SK-N-SH (cell line): ENCODE measurements around the gene SPECC1L. TPM values are rescaled to one million over a fixed set of nuclear protein-coding genes. Genes with fewer than 3 reads are reported as not detected.

Experiments used
- CTCF ChIA-PET: fragments of 300-600, 350-600 bp; formaldehyde crosslinking; extraction: SDS; loops from one replicate; lab custom pipeline; 2021; lab: Yijun Ruan, JAX
- POLR2A ChIA-PET: fragments of 350-600 bp; sonication (Branson Sonifier 250); formaldehyde crosslinking; extraction: SDS; loops from one replicate; lab custom pipeline; 2020; ENCODE audit warnings: antibody characterized with exemption, inconsistent platforms; lab: Yijun Ruan, JAX
- DNase-seq: peaks from one replicate; pipeline ENCODE4 v3.0.0; 2012
- H2AFZ ChIP-seq: fragments of 200-600 bp; sonication (generic); 2 replicates; pipeline ENCODE4 v1.8.1; 2016; ENCODE audit warnings: antibody characterized with exemption, mild to moderate bottlenecking, low read depth
- H3F3A ChIP-seq: fragments of 200-600 bp; sonication (generic); replicated peaks from 2 replicates; pipeline ENCODE3; 2016; ENCODE audit warnings: antibody characterized with exemption, mild to moderate bottlenecking; ENCODE audit not compliant: insufficient read depth
- H3K27ac ChIP-seq, 2 experiments: fragments of 200-500 bp in 1 of 2; fragments of 200-600 bp in 1 of 2; sonication (Bioruptor generic) in 1 of 2; sonication (generic), shearing (Covaris generic) in 1 of 2; 2 replicates each; pipeline versions ENCODE4 v1.5.1 to v1.6.1; 2014 to 2016; ENCODE audit warnings: low read depth in 2 of 2, inconsistent platforms in 1 of 2, low read length in 1 of 2, mild to moderate bottlenecking in 1 of 2, mixed read lengths in 1 of 2
- H3K27me3 ChIP-seq: fragments of 200-600 bp; sonication (generic), shearing (Covaris generic); 2 replicates; pipeline ENCODE4 v1.6.1; 2016; ENCODE audit warnings: mixed run types; ENCODE audit not compliant: insufficient read depth
- H3K36me3 ChIP-seq, 2 experiments: fragments of 200-500 bp in 1 of 2; fragments of 200-600 bp in 1 of 2; sonication (Bioruptor generic) in 1 of 2; sonication (generic) in 1 of 2; replicated peaks in 1 of 2; 2 replicates each; pipeline versions ENCODE3 to v1.5.1; 2014 to 2016; ENCODE audit warnings: low read length in 1 of 2, mild to moderate bottlenecking in 1 of 2; ENCODE audit not compliant: insufficient read depth in 2 of 2, control insufficient read depth in 1 of 2
- H3K4me1 ChIP-seq, 2 experiments: fragments of 200-500 bp in 1 of 2; fragments of 200-600 bp in 1 of 2; sonication (Bioruptor generic) in 1 of 2; sonication (generic), shearing (Covaris generic) in 1 of 2; 2 replicates each; pipeline versions ENCODE4 v1.5.1 to v1.6.1; 2014 to 2016; ENCODE audit warnings: low read depth in 1 of 2, low read length in 1 of 2, mixed run types in 1 of 2; ENCODE audit not compliant: insufficient read depth in 2 of 2, control insufficient read depth in 1 of 2
- H3K4me2 ChIP-seq: fragments of 200-600 bp; sonication (generic), shearing (Covaris generic); 2 replicates; pipeline ENCODE4 v1.6.1; 2017; ENCODE audit warnings: mixed run types
- H3K4me3 ChIP-seq, 2 experiments: fragments of 200-500 bp in 1 of 2; fragments of 200-600 bp in 1 of 2; sonication (Bioruptor generic) in 1 of 2; sonication (generic), shearing (Covaris generic) in 1 of 2; 2 replicates each; pipeline versions ENCODE4 v1.5.1 to v1.8.1; 2014 to 2016; ENCODE audit warnings: low read depth in 2 of 2, inconsistent platforms in 1 of 2, low read length in 1 of 2, mild to moderate bottlenecking in 1 of 2, mixed read lengths in 1 of 2, moderate library complexity in 1 of 2
- H3K79me2 ChIP-seq: fragments of 200-600 bp; sonication (generic); 2 replicates; pipeline ENCODE4 v1.8.1; 2017; ENCODE audit warnings: mild to moderate bottlenecking; ENCODE audit not compliant: insufficient read depth
- H3K9ac ChIP-seq: fragments of 200-600 bp; sonication (generic); 2 replicates; pipeline ENCODE4 v1.6.1; 2017; ENCODE audit warnings: mixed run types
- H3K9me2 ChIP-seq: fragments of 200-600 bp; sonication (generic); 2 replicates; pipeline ENCODE4 v1.6.1; 2017; ENCODE audit warnings: mixed run types
- H3K9me3 ChIP-seq: fragments of 200-600 bp; sonication (generic); 2 replicates; pipeline ENCODE4 v1.6.1; 2017; ENCODE audit warnings: mixed run types, mild to moderate bottlenecking, moderate library complexity
- H4K20me1 ChIP-seq: fragments of 200-600 bp; sonication (generic); 2 replicates; pipeline ENCODE4 v1.6.1; 2017; ENCODE audit warnings: mild to moderate bottlenecking, mixed run types; ENCODE audit not compliant: insufficient read depth
- CHD2 ChIP-seq: fragments of 150-350 bp; IDR thresholded peaks from 2 replicates; pipeline ENCODE4 v1.6.1; 2018; ENCODE audit warnings: low read length; ENCODE audit not compliant: partially characterized antibody
- CTCF ChIP-seq: fragments of 200-600 bp; sonication (generic); IDR thresholded peaks from 2 replicates; pipeline ENCODE4 v1.6.1; 2017; ENCODE audit warnings: antibody characterized with exemption, mild to moderate bottlenecking, moderate library complexity
- ELF1 ChIP-seq: IDR thresholded peaks from 2 replicates; pipeline ENCODE4 v1.4.0; 2012
- FOXJ3 ChIP-seq: sonication (generic); formaldehyde crosslinking; IDR thresholded peaks from 2 replicates; pipeline ENCODE4 v1.5.1; 2020; ENCODE audit warnings: mild to moderate bottlenecking, missing genetic modification reagents
- MAX ChIP-seq: IDR thresholded peaks from 2 replicates; pipeline ENCODE4 v1.4.0; 2012; ENCODE audit warnings: low read depth
- NRF1 ChIP-seq: IDR thresholded peaks from 2 replicates; pipeline ENCODE4 v1.6.1; 2012; ENCODE audit warnings: low read depth, mild to moderate bottlenecking, low read length
- PBX3 ChIP-seq: IDR thresholded peaks from 2 replicates; pipeline ENCODE4; 2012
- USF1 ChIP-seq: IDR thresholded peaks from 2 replicates; pipeline ENCODE4 v1.4.0; 2012; ENCODE audit warnings: low read depth, borderline replicate concordance
- WGBS: methylation state at CpG from one replicate; pipeline ENCODE4 v1.1.6; 2017; ENCODE audit warnings: low lambda C conversion rate; 5-methylcytosine and 5-hydroxymethylcytosine counted together
- polyA plus RNA-seq, 3 experiments: library from polyadenylated mRNA; depleted of rRNA; stranded (reverse); fragments of >200 nt; gene quantifications; 2 replicates each; pipeline ENCODE4 v1.2.3, GENCODE V29; 2012

The SPECC1L gene
- polyA plus RNA-seq, 1 of the 3 experiments (the other 2 are of a cell fraction) = 22.9 TPM

GRCh38 chr22:24230911-24231656, 39.5 kb upstream of the SPECC1L start:
- 77% methylated on average over 13 of the region's 18 CpGs for WGBS
- Histone ChIP-seq H3K9me3 (no peaks in the 10 kb centered on the region), H3K4me1 (peaks cover 0 to 5% of the 10 kb centered on the region in 2 experiments; a peak in 1 of 4 replicates), H3K9me2 (no peaks in the 10 kb centered on the region), H3K4me2 (no peak overlapping the region), H3K79me2 (no peaks in the 10 kb centered on the region), H3F3A (no peaks in the 10 kb centered on the region), H3K27ac (no peak overlapping the region), H2AFZ (no peak overlapping the region), H3K27me3 (no peaks in the 10 kb centered on the region), H4K20me1 (no peaks in the 10 kb centered on the region), H3K36me3 (no peaks in the 10 kb centered on the region), H3K9ac (no peak overlapping the region), H3K4me3 (no peak overlapping the region)
- TF ChIP-seq CTCF (peak; percentile 37; the same call in 1 of the 2 replicates), ELF1 (no peak)
- POLR2A ChIA-PET = no interaction called here
- CTCF ChIA-PET = interaction anchor here (0.6 to 2.6 kb wide), 13 partner anchors 8 to 219 kb away, joined by 3 to 11 read pairs (median 4); no protein-coding TSS in a partner anchor
- DNase-seq = peak; percentile 53

GRCh38 chr22:24231706-24232105, 38.9 kb upstream of the SPECC1L start:
- H4K20me1 ChIP-seq = no peaks in the 10 kb centered on the region
- H3K79me2 ChIP-seq = no peaks in the 10 kb centered on the region
- 100% methylated on average over 4 of the region's 9 CpGs for WGBS
- no peak overlapping the region for H3K9ac ChIP-seq
- no peaks in the 10 kb centered on the region for H3K36me3 ChIP-seq
- H2AFZ ChIP-seq = no peak overlapping the region
- DNase-seq = peak; percentile 15
- POLR2A ChIA-PET = no interaction called here
- peaks cover 0 to 6% of the 10 kb centered on the region in 2 experiments; a peak in 1 of 4 replicates for H3K4me1 ChIP-seq
- H3K27me3 ChIP-seq = no peaks in the 10 kb centered on the region
- CTCF ChIA-PET = interaction anchor here (0.6 to 2.6 kb wide), 10 partner anchors 9 to 74 kb away, joined by 3 to 11 read pairs (median 4); no protein-coding TSS in a partner anchor
- H3K9me2 ChIP-seq = no peaks in the 10 kb centered on the region
- H3F3A ChIP-seq = no peaks in the 10 kb centered on the region
- H3K4me2 ChIP-seq = no peak overlapping the region
- no peaks in the 10 kb centered on the region for H3K9me3 ChIP-seq
- no peak overlapping the region for H3K4me3 ChIP-seq
- no peak for TF ChIP-seq CHD2
- TF ChIP-seq MAX = no peak
- TF ChIP-seq FOXJ3 (CRISPR knock-in tag) = no peak
- no peak for TF ChIP-seq PBX3
- TF ChIP-seq NRF1 = no peak
- no peak for TF ChIP-seq USF1
- H3K27ac ChIP-seq = no peak overlapping the region
